H9 (cell line): ENCODE data around the gene DDA1. TPM values are rescaled to one million over a fixed set of nuclear protein-coding genes. Genes with fewer than 3 reads are reported as not detected.

ENCODE experiments used
- DNase-seq: peaks from one replicate; pipeline ENCODE4 v3.0.0-alpha.2; 2017
- H2AFZ ChIP-seq: one replicate; pipeline ENCODE4 v1.6.1; 2013; ENCODE audit warnings: mild to moderate bottlenecking, low read length, control low read depth, moderate library complexity
- H2AK5ac ChIP-seq: 2 replicates; pipeline ENCODE4 v1.6.1; 2013; ENCODE audit warnings: low read length, control low read depth, mixed read lengths; ENCODE audit not compliant: insufficient read length
- H2BK120ac ChIP-seq: one replicate; pipeline ENCODE4 v1.6.1; 2013; ENCODE audit warnings: low read depth, mild to moderate bottlenecking, low read length, control low read depth, inconsistent platforms; ENCODE audit not compliant: poor library complexity, severe bottlenecking
- H2BK12ac ChIP-seq: 2 replicates; pipeline ENCODE4 v1.6.1; 2013; ENCODE audit warnings: low read length, control low read depth, mixed read lengths, low read depth; ENCODE audit not compliant: insufficient read length
- H2BK15ac ChIP-seq: 2 replicates; pipeline ENCODE4 v1.6.1; 2013; ENCODE audit warnings: low read depth, low read length, control low read depth
- H2BK20ac ChIP-seq: one replicate; pipeline ENCODE4 v1.6.1; 2013; ENCODE audit warnings: low read depth, mild to moderate bottlenecking, low read length, control low read depth, inconsistent platforms; ENCODE audit not compliant: poor library complexity, severe bottlenecking
- H2BK5ac ChIP-seq: 2 replicates; pipeline ENCODE4 v1.6.1; 2013; ENCODE audit warnings: low read length, control low read depth, mixed read lengths; ENCODE audit not compliant: insufficient read length
- H3K14ac ChIP-seq: 2 replicates; pipeline ENCODE4 v1.6.1; 2013; ENCODE audit warnings: low read length, control low read depth; ENCODE audit not compliant: insufficient read depth
- H3K18ac ChIP-seq: 2 replicates; pipeline ENCODE4 v1.6.1; 2013; ENCODE audit warnings: low read depth, mild to moderate bottlenecking, mixed read lengths, low read length, control low read depth; ENCODE audit not compliant: insufficient read length
- H3K23ac ChIP-seq: 2 replicates; pipeline ENCODE4 v1.6.1; 2013; ENCODE audit warnings: low read length, control low read depth, mixed read lengths, low read depth; ENCODE audit not compliant: insufficient read length
- H3K23me2 ChIP-seq: 2 replicates; pipeline ENCODE4 v1.6.1; 2013; ENCODE audit warnings: low read depth, mild to moderate bottlenecking, mixed read lengths, low read length, control low read depth; ENCODE audit not compliant: insufficient read length, poor library complexity, severe bottlenecking
- H3K27ac ChIP-seq: 2 replicates; pipeline ENCODE4 v1.5.1; 2013; ENCODE audit warnings: low read length, control low read depth, mixed read lengths, low read depth; ENCODE audit not compliant: insufficient read length
- H3K27me3 ChIP-seq: 2 replicates; pipeline ENCODE4 v1.6.1; 2013; ENCODE audit warnings: low read length, control low read depth, inconsistent platforms; ENCODE audit not compliant: insufficient read depth
- H3K4ac ChIP-seq: 2 replicates; pipeline ENCODE4 v1.6.1; 2013; ENCODE audit warnings: low read depth, mild to moderate bottlenecking, control low read depth, inconsistent platforms, low read length, moderate library complexity
- H3K4me1 ChIP-seq: 2 replicates; pipeline ENCODE4 v1.6.1; 2013; ENCODE audit warnings: low read length, control low read depth, inconsistent platforms; ENCODE audit not compliant: insufficient read depth
- H3K4me2 ChIP-seq: 2 replicates; pipeline ENCODE4 v1.6.1; 2013; ENCODE audit warnings: low read length, control low read depth, mixed read lengths; ENCODE audit not compliant: insufficient read length, insufficient read depth
- H3K56ac ChIP-seq: 2 replicates; pipeline ENCODE4 v1.6.1; 2013; ENCODE audit warnings: low read depth, mild to moderate bottlenecking, mixed read lengths, low read length, control low read depth; ENCODE audit not compliant: insufficient read length
- H3K79me1 ChIP-seq: 2 replicates; pipeline ENCODE4 v1.6.1; 2013; ENCODE audit warnings: low read depth, mild to moderate bottlenecking, moderate library complexity, low read length, control low read depth, inconsistent platforms; ENCODE audit not compliant: insufficient read depth, poor library complexity, severe bottlenecking
- H3K79me2 ChIP-seq: 2 replicates; pipeline ENCODE4 v1.6.1; 2013; ENCODE audit warnings: low read length, control low read depth, inconsistent platforms; ENCODE audit not compliant: insufficient read depth
- H3K9ac ChIP-seq: 2 replicates; pipeline ENCODE4 v1.6.1; 2013; ENCODE audit warnings: low read length, control low read depth, mixed read lengths; ENCODE audit not compliant: insufficient read length; ENCODE audit errors: extremely low read depth
- H3K9me3 ChIP-seq: one replicate; pipeline ENCODE4 v1.6.1; 2013; ENCODE audit warnings: low read depth, low read length, inconsistent platforms; ENCODE audit not compliant: control insufficient read depth
- H3T11ph ChIP-seq: one replicate; pipeline ENCODE4 v1.6.1; 2013; ENCODE audit warnings: mild to moderate bottlenecking, low read length, control low read depth, inconsistent platforms
- H4K20me1 ChIP-seq: one replicate; pipeline ENCODE4 v1.6.1; 2013; ENCODE audit not compliant: control insufficient read depth, insufficient read length, insufficient read depth
- H4K5ac ChIP-seq: 2 replicates; pipeline ENCODE4 v1.6.1; 2013; ENCODE audit warnings: low read depth, mild to moderate bottlenecking, mixed read lengths, low read length, control low read depth; ENCODE audit not compliant: insufficient read length
- H4K8ac ChIP-seq: replicated peaks from 2 replicates; pipeline ENCODE4 v1.6.1; 2013; ENCODE audit warnings: low read length, control low read depth, mixed read lengths, low read depth; ENCODE audit not compliant: insufficient read length
- H4K91ac ChIP-seq: 2 replicates; pipeline ENCODE4 v1.6.1; 2013; ENCODE audit warnings: low read depth, mild to moderate bottlenecking, moderate library complexity, mixed read lengths, low read length, control low read depth; ENCODE audit not compliant: insufficient read length
- H3K27ac Mint-ChIP-seq, 3 experiments: 2 replicates in 2 of 3; 3 replicates in 1 of 3; pipeline ENCODE4 v1.8.0; 2020 to 2021; ENCODE audit warnings: mixed read lengths in 3 of 3, mild to moderate bottlenecking in 1 of 3, moderate library complexity in 1 of 3
- H3K27me3 Mint-ChIP-seq: 2 replicates; pipeline ENCODE4 v1.8.0; 2021; ENCODE audit warnings: low read depth, mild to moderate bottlenecking, moderate library complexity, mixed read lengths
- H3K36me3 Mint-ChIP-seq, 3 experiments: 2 replicates in 2 of 3; 3 replicates in 1 of 3; pipeline ENCODE4 v1.8.0; 2020 to 2021; ENCODE audit warnings: low read depth in 3 of 3, mixed read lengths in 3 of 3; ENCODE audit not compliant: insufficient read depth in 1 of 3
- H3K4me1 Mint-ChIP-seq, 2 experiments: 2 replicates each; pipeline ENCODE4 v1.8.0; 2020; ENCODE audit warnings: mixed read lengths in 2 of 2
- H3K4me3 Mint-ChIP-seq, 2 experiments: 2 replicates in 1 of 2; 3 replicates in 1 of 2; pipeline ENCODE4 v1.8.0; 2020 to 2021; ENCODE audit warnings: mild to moderate bottlenecking in 2 of 2, mixed read lengths in 2 of 2, moderate library complexity in 1 of 2
- H3K9me3 Mint-ChIP-seq, 2 experiments: 2 replicates in 1 of 2; 3 replicates in 1 of 2; pipeline ENCODE4 v1.8.0; 2020; ENCODE audit warnings: mild to moderate bottlenecking in 2 of 2, mixed read lengths in 2 of 2, moderate library complexity in 1 of 2
- CTCF ChIP-seq: fragments of 200-600 bp; sonication (generic); conservative IDR thresholded peaks from 3 replicates; pipeline ENCODE4 v1.8.0; 2021; ENCODE audit warnings: antibody characterized with exemption, mild to moderate bottlenecking
- WGBS: extraction: QIAGEN DNeasy Blood & Tissue Kit; methylation state at CpG from one replicate; pipeline ENCODE4 v1.1.7; 2013; ENCODE audit warnings: missing lambda C conversion rate, low lambda C conversion rate, mixed read lengths; ENCODE audit not compliant: insufficient read length; ENCODE audit errors: extremely low coverage; 5-methylcytosine and 5-hydroxymethylcytosine counted together
- total RNA-seq: library from RNA; stranded (reverse); gene quantifications from 2 replicates; pipeline ENCODE4 v1.2.1, GENCODE V29; 2021

DDA1 gene
- total RNA-seq, 1 experiment from 2014 or later = 45.7 TPM

- Histone ChIP-seq H2BK15ac (no peak overlapping the region), H2AK5ac (no peak overlapping the region), H2BK20ac (no peak overlapping the region), H2BK5ac (no peak overlapping the region), H3K79me1 (no peaks in the 10 kb centered on the region), H3K4me2 (no peak overlapping the region), H3K18ac (no peak overlapping the region), H2AFZ (no peak overlapping the region), H3K9me3 (no peaks in the 10 kb centered on the region), H3K27ac (no peak overlapping the region), H3K27me3 (no peaks in the 10 kb centered on the region), H2BK120ac (no peak overlapping the region), H3K23ac (no peak overlapping the region), H4K8ac (no peak overlapping the region), H3K4ac (no peak overlapping the region), H3K14ac (no peak overlapping the region), H3K79me2 (no peaks in the 10 kb centered on the region), H4K20me1 (no peaks in the 10 kb centered on the region), H3T11ph (no peak overlapping the region), H4K91ac (no peak overlapping the region), H4K5ac (no peak overlapping the region), H3K56ac (no peak overlapping the region), H3K23me2 (no peaks in the 10 kb centered on the region), H3K4me1 (peaks cover 3% of the 10 kb centered on the region; the same call in 1 of the 2 replicates), H2BK12ac (no peak overlapping the region), H3K9ac (no peak overlapping the region)
- no CpG with 5 or more reads among the region's 51 CpGs for WGBS
- H3K9me3 Mint-ChIP-seq = peaks cover 4% of the 10 kb centered on the region in 2 experiments; a peak in 3 of 5 replicates
- H3K4me3 Mint-ChIP-seq = 0 out of 5 replicates have a peak overlapping the region, but pooled peaks of 1 of the 2 experiments have one; percentile 40
- H3K27me3 Mint-ChIP-seq = no peaks in the 10 kb centered on the region; the same call in 1 of the 2 replicates
- H3K27ac Mint-ChIP-seq = peak overlapping the region in 1 of 3 experiments; percentile 65; a peak in 1 of 7 replicates
- H3K4me1 Mint-ChIP-seq = peaks cover 21 to 28% of the 10 kb centered on the region in 2 experiments
- peaks cover 15 to 30% (median 24%) of the 10 kb centered on the region in 3 experiments for H3K36me3 Mint-ChIP-seq
- no peak for TF ChIP-seq CTCF
- no peak for DNase-seq
Observed at GRCh38 chr19:17300992-17301619, 8.3 kb upstream of the DDA1 start.
